PC-3 (cell line): ENCODE measurements around the gene SLC43A2.

Experiments
- EZH2 ChIP-seq: fragments of 300-600 bp; sonication (generic); IDR thresholded peaks from one replicate; pipeline ENCODE4 v1.6.1; 2017; ENCODE audit warnings: antibody characterized with exemption, mild to moderate bottlenecking, low read length; ENCODE audit not compliant: unreplicated experiment
- EZH2phosphoT487 ChIP-seq: fragments of 300-600 bp; sonication (generic); IDR thresholded peaks from 2 replicates; pipeline ENCODE4 v1.6.1; 2018; ENCODE audit warnings: mild to moderate bottlenecking, antibody characterized with exemption, low read length, borderline replicate concordance
- TF ChIP-seq, protein P1 (sequence below): fragments of 300-600 bp; sonication (generic); conservative IDR thresholded peaks from 2 replicates; pipeline ENCODE4 v1.5.1; 2017; ENCODE audit warnings: antibody characterized with exemption, low read depth, mild to moderate bottlenecking, low read length

- TF ChIP-seq, protein P1, sequence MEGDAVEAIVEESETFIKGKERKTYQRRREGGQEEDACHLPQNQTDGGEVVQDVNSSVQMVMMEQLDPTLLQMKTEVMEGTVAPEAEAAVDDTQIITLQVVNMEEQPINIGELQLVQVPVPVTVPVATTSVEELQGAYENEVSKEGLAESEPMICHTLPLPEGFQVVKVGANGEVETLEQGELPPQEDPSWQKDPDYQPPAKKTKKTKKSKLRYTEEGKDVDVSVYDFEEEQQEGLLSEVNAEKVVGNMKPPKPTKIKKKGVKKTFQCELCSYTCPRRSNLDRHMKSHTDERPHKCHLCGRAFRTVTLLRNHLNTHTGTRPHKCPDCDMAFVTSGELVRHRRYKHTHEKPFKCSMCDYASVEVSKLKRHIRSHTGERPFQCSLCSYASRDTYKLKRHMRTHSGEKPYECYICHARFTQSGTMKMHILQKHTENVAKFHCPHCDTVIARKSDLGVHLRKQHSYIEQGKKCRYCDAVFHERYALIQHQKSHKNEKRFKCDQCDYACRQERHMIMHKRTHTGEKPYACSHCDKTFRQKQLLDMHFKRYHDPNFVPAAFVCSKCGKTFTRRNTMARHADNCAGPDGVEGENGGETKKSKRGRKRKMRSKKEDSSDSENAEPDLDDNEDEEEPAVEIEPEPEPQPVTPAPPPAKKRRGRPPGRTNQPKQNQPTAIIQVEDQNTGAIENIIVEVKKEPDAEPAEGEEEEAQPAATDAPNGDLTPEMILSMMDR = no peak
- TF ChIP-seq EZH2 (no peak), EZH2phosphoT487 (no peak)
These were observed 7.2 kb downstream of the SLC43A2 start for GRCh38 chr17:1621273-1621954.
